ENCODE data around the gene EFCAB13.

DNA sequence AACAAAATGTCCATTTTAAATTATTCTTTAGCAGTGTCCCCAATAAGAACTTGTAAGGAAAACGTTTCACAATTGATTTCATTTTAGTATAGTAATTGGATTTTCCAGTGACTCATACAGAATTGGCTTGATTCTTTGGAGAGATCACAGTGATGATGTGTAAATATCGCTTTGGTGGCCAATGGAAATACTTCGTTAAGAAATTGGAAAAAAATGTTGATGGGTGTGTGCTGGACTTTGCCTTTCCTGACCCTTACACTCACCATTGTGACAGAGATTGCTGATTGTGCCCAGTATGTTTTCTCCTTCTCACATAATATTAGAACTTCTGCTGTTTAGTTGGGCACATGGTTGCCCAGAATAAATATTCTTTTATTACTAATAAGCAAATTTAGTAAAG lies 7.4 kb upstream of the EFCAB13 start:
- no peak for TF ChIP-seq CTCF (conservative IDR thresholded peaks at IDR 0.05 in 1 of 2, IDR thresholded peaks at IDR 0.05 in 1 of 2; ENCODE audit: extremely low read depth in 1 of 2, insufficient read depth in 1 of 2, low read depth in 1 of 2, low read length in 2 of 2)
- TF ChIP-seq EZH2 (IDR thresholded peaks at IDR 0.05; ENCODE audit: borderline replicate concordance, low read length): no peak

Data from mammary epithelial cell (primary cell).